HG03066 (cell line): ENCODE measurements around the gene LYRM2.

Experiments used
- ATAC-seq: cut with Tn5 transposase; IDR thresholded peaks from one replicate; pipeline ENCODE4 v1.9.1; 2021; ENCODE audit warnings: low read depth; ENCODE audit not compliant: unreplicated experiment

The LYRM2 gene

DNA sequence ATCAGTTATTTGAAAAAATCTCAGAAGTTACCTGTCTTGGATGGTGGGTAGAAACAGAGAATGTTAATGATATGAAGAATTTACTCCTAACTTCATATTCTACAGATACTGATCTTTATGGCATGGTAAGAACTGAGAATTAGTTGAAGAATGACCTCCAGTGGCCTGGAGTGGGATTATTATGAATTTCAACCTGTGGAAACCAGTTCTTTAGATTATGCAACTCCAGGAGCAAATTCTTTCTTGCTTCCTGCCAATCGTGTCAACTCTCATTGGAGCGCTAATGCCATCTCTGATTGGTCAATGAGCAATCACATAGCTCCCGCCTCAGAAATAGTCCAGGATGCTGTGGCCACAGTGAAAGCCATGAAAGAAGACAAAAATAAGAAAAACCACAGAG lies 40.6 kb downstream of the LYRM2 start:
- no peak for ATAC-seq

GRCh38 chr6:89597372-89597771 lies 41.2 kb downstream of the LYRM2 start:
- no peak for ATAC-seq

DNA sequence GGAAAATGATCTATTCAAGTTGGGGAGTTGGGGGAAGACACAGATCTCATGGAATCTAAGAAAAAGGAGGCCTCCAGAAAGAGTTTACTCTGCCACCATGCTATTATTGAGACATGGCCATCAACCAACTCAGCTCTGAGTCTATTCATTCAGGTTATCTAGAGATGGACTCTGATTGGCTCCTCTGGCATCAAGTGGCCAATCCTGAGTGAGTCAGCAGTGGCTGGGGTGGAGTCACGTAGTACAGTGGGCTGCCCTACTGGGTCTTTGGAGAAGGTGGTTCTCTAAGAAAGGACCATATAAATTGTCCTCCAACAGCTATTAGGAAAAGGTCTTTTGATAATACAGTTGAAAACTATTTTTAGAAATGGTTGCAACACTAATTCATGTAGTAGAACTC lies 42.1 kb downstream of the LYRM2 start:
- no peak for ATAC-seq

DNA sequence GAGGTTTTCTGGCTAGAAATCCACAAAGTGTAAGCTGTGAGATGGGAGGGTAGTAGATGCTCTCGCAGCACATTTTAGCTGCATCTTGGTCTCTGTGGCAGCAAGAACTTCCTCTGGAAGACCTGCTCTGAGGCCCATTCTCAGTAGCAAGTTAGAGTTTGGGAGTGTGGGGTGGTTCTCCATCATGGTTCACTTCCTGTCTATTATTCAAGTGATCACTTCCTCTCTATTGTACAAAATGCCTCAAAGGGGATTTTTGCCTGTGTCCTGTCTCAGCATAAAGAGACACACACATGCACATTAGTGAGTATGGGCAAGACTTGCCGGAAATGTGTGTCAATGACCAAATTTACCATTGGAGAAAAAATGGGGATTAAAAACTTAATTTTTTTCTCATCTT lies 42.5 kb downstream of the LYRM2 start:
- ATAC-seq = peak; percentile 77

GRCh38 chr6:89591745-89592144 lies 46.8 kb downstream of the LYRM2 start:
- ATAC-seq = no peak

DNA sequence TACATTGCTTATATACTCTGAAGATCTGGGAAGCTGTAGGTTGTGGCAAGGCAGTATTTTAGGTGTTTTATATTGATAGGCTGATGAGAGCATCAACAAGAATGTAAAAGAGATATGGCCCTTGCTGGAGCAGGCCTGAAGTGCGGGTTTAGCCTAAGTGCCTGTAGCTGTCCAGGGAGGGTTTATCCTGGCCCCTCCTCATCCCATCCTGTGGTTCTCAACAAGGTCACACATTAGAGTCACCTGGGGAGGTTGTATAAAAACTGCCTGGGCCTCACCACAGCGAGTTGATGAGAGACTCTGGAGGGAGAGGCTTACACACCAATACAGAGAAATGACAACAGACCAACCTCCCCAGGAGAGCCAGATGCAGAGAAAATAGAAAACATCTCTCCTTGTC lies 48.4 kb downstream of the LYRM2 start:
- no peak for ATAC-seq

DNA sequence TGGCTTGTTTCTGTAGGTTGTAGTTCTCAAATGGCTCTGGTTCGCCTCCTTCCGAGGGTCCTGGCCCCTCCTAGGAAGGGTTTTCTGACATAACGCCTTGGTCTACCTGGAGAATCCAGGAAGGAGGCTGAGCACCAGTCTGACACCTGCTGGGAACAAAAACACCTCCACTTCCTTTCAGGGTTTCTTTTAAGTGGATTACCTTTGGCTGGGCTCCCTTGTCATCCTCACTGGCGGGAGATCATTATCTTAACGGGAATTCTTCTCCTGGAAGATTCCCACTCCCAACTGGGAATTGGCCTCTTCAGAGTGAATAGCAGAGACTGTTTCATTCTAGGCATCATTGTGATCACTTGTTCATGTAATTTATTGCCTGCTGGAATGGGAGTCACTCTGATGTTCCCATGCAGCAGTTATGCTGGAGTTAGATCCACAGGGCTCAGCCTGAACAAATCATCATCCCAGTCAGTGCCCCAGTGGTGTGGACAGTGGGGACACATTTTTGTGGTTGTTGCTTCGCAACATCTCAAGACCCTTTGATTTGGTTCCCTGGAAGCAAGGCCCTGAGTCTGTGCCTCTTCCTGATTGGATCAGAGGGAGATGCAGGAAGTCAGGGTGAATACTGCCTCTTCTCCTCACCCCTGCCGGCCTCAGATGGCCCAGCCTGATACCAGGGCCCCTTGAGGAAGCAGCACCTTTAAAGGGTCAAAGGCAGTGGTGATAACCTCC lies 49.1 kb downstream of the LYRM2 start:
- no peak for ATAC-seq

GRCh38 chr6:89585154-89585553 lies 53.4 kb downstream of the LYRM2 start:
- no peak for ATAC-seq

DNA sequence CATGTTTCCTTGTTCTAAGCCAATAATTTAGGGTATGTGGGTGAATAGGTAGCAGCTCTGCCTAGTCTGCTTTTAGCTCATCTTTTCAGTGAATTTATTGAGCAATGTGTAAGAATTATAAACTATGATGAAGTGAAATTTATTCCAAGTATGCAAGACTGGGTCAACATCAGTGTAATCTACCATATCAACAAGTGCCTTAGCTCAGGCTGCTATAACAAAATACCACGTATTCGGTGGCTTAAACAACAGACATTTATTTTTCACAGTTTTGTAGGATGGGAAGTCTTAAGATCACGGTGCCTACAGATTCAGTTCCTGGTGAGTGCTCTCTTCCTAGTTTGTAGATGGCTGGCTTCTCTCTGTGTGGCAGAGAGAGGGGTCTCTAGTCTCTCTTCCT lies 54.0 kb downstream of the LYRM2 start:
- ATAC-seq = no peak

- ATAC-seq = no peak
Measured at GRCh38 chr6:89583559-89583958, 55.0 kb downstream of the LYRM2 start.

DNA sequence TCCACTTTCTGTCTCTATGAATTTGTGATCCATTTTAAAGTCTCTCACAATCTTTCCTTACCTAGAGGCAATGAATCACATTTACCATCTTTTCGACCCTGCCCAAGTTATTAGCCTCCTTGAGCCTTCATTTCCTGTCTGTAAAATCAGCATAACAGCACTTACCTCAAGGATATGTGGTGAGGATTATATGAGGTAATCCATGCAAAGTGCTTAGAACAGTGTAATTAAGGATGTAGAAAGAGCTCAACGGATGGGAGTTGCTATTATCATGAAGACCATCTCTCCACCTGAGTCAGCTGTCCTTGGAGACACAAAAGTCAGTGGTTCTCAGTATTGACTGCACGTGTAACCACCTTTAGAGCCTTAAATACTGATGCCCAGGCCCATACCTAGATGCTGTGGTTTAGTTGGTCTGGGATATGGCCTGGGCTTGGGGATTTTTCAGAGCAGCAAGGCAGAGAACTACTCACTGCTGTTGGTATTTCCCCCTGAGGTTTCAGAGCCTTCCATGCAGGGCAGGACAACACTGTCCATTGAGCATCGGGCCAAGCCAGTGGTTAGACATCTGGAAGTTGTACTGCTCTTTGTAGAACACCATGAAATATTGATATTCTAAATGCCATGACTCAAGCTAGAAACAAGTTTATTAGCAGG lies 55.8 kb downstream of the LYRM2 start:
- no peak for ATAC-seq

- no peak for ATAC-seq
Measured at GRCh38 chr6:89581689-89582088, 56.9 kb downstream of the LYRM2 start.

GRCh38 chr6:89580997-89581666 lies 57.4 kb downstream of the LYRM2 start:
- no peak for ATAC-seq

- ATAC-seq = no peak
Measured at GRCh38 chr6:89575562-89575960, 63.0 kb downstream of the LYRM2 start.

DNA sequence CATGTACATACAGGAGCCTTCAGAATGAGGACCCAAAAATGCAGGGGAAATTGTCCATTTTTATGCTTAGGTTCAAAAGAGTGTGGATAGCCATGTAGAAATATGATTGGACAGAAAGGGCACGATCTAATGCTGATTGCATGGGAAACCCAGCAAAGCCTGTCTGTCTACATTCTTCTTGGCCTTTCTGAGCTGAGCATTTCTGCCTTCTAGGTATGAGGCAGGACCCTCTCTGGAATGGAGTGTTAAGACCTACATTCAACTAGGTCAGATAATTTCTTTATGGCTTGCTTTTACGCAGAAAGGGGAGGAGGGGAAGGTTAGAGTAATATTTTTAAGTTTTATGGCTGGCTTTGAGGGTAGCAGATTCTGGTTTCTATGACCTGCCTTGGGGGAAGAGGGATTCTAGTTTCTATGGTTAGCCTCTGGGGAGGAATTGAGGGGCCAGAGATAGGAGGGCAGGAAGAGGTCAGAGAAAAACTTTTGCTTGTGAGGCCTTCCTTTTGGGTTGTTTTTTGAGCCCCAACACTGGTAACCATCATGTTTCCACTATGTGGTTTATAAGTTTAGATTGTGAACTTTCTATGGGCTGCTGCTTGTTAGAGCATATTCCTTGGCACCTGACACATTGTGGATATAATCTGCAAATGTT lies 63.5 kb downstream of the LYRM2 start:
- no peak for ATAC-seq

DNA sequence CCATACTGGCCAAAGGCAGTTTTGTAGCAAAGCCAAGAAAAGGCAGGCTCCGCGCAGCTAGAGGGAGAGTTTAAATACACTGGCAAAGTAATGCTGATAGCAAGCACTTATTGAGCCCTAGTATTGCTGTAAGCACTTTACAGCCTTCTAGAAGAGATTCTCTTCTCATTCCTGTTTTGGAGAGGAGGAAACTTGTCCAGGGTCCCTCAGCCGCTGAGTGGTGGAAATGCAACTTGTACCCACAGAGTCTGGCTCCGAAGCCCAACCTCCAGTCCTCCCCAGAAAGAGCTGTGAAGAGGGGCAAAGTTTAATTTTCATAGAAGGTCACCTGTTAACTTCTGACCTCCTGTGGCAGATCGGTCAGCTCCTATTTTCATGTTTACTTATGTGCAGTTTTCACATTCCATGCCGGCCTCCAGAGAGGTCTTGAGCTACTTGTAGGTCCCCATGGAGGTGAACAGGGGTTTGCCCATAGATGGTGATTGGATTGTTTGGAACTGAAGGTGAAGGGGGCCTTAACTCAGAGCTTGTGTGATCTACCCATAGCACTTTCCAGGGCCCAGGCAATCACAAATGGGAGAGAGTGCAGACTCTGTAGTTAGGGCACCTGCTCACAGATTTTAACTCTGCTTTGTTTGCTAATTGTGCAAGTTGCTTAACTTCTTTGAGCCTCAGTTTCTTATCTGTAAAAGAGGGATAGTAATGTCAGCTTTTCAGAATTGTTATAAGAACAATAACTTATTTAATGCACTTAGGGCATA lies 70.7 kb downstream of the LYRM2 start:
- no peak for ATAC-seq

DNA sequence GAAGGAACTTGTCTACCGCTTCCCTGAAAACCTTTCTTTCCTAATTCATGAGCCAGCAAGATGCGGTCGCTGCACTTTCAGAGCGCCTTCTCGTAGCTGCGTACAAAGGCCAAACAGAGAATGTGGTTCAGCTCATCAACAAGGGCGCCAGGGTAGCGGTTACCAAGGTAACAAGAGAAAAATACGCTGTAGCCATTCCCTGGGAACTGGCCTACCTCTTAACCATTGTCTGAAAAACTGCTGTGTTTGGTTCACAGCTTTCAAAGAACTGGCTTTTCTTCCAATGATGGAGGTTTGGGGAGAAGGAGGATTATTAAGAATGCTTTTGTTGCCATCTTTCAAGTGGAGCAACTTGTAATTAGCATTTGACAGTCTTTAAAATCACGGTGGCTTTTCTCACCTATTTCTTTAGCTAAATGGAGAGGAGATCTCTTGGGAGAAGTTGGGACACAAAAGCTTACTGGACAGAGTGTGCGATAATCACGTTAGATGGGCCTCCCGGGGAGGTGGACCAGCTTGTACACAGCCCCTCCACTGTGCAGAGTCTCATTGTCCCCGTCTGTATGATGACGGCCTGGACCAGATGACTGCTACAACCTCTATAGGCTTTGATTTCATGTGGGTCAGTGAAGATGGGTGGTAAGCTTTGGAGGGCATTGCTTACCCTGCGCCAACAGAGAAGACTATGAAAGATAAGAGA lies 71.5 kb downstream of the LYRM2 start:
- no peak for ATAC-seq

GRCh38 chr6:89566008-89566800 lies 72.3 kb downstream of the LYRM2 start:
- no peak for ATAC-seq

GRCh38 chr6:89564752-89565427 lies 73.7 kb downstream of the LYRM2 start:
- ATAC-seq = no peak
